PC-3 (cell line): ENCODE data around the gene PEPD. TPM values are rescaled to one million over a fixed set of nuclear protein-coding genes. Genes with fewer than 3 reads are reported as not detected.

Experiments
- ATAC-seq: fragments of 200-7000 bp; cut with Tn5 transposase; 2 replicates; pipeline ENCODE4 v1.9.1; 2020; ENCODE audit warnings: mild to moderate bottlenecking, moderate library complexity
- BruUV-seq: library from RNA; stranded (reverse); fragments of 400-500 nt; replicated peaks from 2 replicates; lab custom pipeline; 2021; lab: Mats Ljungman, UMichigan
- CTCF ChIA-PET: fragments of 300-600 bp; sonication (Branson Sonifier 250); formaldehyde crosslinking; loops from one replicate; lab custom pipeline; 2022; ENCODE audit warnings: antibody characterized with exemption; lab: Charles Lee
- POLR2A ChIA-PET: fragments of 300-600 bp; sonication (Branson Sonifier 250); formaldehyde crosslinking; loops from one replicate; lab custom pipeline; 2022; ENCODE audit warnings: antibody characterized with exemption; ENCODE audit not compliant: unreplicated experiment; lab: Charles Lee
- DNase-seq: peaks from one replicate; pipeline ENCODE4 v3.0.0-alpha.2; 2015
- H2AFZ ChIP-seq: fragments of 300-600 bp; sonication (generic); 2 replicates; pipeline ENCODE4 v1.6.0; 2016; ENCODE audit warnings: antibody characterized with exemption, low read length
- H3F3A ChIP-seq: fragments of 300-600 bp; sonication (generic); one replicate; pipeline ENCODE4 v1.6.0; 2017; ENCODE audit warnings: antibody characterized with exemption, low read length, control low read depth, mild to moderate bottlenecking; ENCODE audit not compliant: unreplicated experiment
- H3K27ac ChIP-seq: fragments of 300-600 bp; sonication (generic); 2 replicates; pipeline ENCODE4 v1.5.1; 2016; ENCODE audit warnings: mild to moderate bottlenecking, low read length
- H3K27me3 ChIP-seq: fragments of 300-600 bp; sonication (generic); 2 replicates; pipeline ENCODE4 v1.6.1; 2016; ENCODE audit warnings: low read length, mixed read lengths
- H3K36me3 ChIP-seq: fragments of 300-600 bp; sonication (generic); 2 replicates; pipeline ENCODE4 v1.6.1; 2016; ENCODE audit warnings: low read depth, mixed run types, low read length, mixed read lengths
- H3K4me1 ChIP-seq: fragments of 300-600 bp; sonication (generic); 2 replicates; pipeline ENCODE4 v1.5.1; 2016; ENCODE audit warnings: low read length; ENCODE audit not compliant: insufficient read depth
- H3K4me2 ChIP-seq: fragments of 300-600 bp; sonication (generic); 2 replicates; pipeline ENCODE4 v1.6.0; 2016; ENCODE audit warnings: low read length
- H3K4me3 ChIP-seq: fragments of 300-600 bp; sonication (generic); 2 replicates; pipeline ENCODE4 v1.5.1; 2016; ENCODE audit warnings: mild to moderate bottlenecking, low read length, mixed read lengths
- H3K79me2 ChIP-seq: fragments of 300-600 bp; sonication (generic); 2 replicates; pipeline ENCODE4 v1.6.1; 2017; ENCODE audit warnings: low read length, mixed read lengths
- H3K9ac ChIP-seq: fragments of 300-600 bp; sonication (generic); 2 replicates; pipeline ENCODE4 v1.6.0; 2016; ENCODE audit warnings: mild to moderate bottlenecking, low read length
- H3K9me2 ChIP-seq: fragments of 300-600 bp; sonication (generic); replicated peaks from 2 replicates; pipeline ENCODE4 v1.6.1; 2016; ENCODE audit warnings: mixed run types, low read length, mixed read lengths
- H3K9me3 ChIP-seq: fragments of 300-600 bp; sonication (generic); 2 replicates; pipeline ENCODE4 v1.6.1; 2016; ENCODE audit warnings: low read length, mixed read lengths
- H4K20me1 ChIP-seq: fragments of 300-600 bp; sonication (generic); 2 replicates; pipeline ENCODE4 v1.6.1; 2016; ENCODE audit warnings: low read length, mixed read lengths
- EZH2 ChIP-seq: fragments of 300-600 bp; sonication (generic); IDR thresholded peaks from one replicate; pipeline ENCODE4 v1.6.1; 2017; ENCODE audit warnings: antibody characterized with exemption, mild to moderate bottlenecking, low read length; ENCODE audit not compliant: unreplicated experiment
- EZH2phosphoT487 ChIP-seq: fragments of 300-600 bp; sonication (generic); IDR thresholded peaks from 2 replicates; pipeline ENCODE4 v1.6.1; 2018; ENCODE audit warnings: mild to moderate bottlenecking, antibody characterized with exemption, low read length, borderline replicate concordance
- intact Hi-C: fragments of 100-400 bp; cut with micrococcal nuclease; formaldehyde crosslinking; loops from 2 replicates; pipeline ENCODE4 v1.9.0; 2023
- total RNA-seq: library from RNA; depleted of rRNA; stranded (reverse); fragments of >200 nt; gene quantifications from 2 replicates; pipeline ENCODE4 v1.2.3, GENCODE V29; 2014
- TF ChIP-seq, protein P1 (sequence below): fragments of 300-600 bp; sonication (generic); conservative IDR thresholded peaks from 2 replicates; pipeline ENCODE4 v1.5.1; 2017; ENCODE audit warnings: antibody characterized with exemption, low read depth, mild to moderate bottlenecking, low read length

Gene PEPD
- total RNA-seq, 1 experiment from 2014 or later: 53.4 TPM

DNA sequence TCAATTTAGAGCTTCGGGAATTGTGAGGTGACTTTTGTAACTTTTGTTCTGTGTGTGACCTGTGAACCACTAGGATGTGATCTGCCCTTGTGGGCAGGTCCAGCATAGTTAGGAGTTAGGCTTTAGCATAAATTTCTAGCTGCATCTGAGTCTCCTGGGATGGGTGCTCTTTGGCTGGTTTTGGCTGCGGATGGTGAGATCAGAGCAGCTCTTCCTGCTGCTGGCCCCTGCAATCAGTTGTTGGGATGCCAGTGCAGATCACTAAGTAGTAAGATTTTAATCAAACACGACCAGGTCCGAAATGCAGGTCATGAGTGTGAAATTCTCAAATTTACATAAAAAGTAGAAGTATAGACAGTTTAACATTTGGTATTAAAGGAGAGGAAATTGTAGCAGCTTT lies 139.6 kb downstream of the PEPD start:
- intact Hi-C loops: no loop called here
- no peaks in the 10 kb centered on the region for H3F3A ChIP-seq
- TF ChIP-seq EZH2 (no peak), EZH2phosphoT487 (no peak)
- TF ChIP-seq, protein P1, sequence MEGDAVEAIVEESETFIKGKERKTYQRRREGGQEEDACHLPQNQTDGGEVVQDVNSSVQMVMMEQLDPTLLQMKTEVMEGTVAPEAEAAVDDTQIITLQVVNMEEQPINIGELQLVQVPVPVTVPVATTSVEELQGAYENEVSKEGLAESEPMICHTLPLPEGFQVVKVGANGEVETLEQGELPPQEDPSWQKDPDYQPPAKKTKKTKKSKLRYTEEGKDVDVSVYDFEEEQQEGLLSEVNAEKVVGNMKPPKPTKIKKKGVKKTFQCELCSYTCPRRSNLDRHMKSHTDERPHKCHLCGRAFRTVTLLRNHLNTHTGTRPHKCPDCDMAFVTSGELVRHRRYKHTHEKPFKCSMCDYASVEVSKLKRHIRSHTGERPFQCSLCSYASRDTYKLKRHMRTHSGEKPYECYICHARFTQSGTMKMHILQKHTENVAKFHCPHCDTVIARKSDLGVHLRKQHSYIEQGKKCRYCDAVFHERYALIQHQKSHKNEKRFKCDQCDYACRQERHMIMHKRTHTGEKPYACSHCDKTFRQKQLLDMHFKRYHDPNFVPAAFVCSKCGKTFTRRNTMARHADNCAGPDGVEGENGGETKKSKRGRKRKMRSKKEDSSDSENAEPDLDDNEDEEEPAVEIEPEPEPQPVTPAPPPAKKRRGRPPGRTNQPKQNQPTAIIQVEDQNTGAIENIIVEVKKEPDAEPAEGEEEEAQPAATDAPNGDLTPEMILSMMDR: no peak
- H3K9me2 ChIP-seq: no peaks in the 10 kb centered on the region
- no peak for DNase-seq
- CTCF ChIA-PET: no interaction called here
- no peak for ATAC-seq
- peaks cover 59% of the 10 kb centered on the region for H3K79me2 ChIP-seq
- H2AFZ ChIP-seq: no peak overlapping the region
- peaks cover 6% of the 10 kb centered on the region for H3K4me1 ChIP-seq
- no peak overlapping the region for H3K27ac ChIP-seq
- H3K4me3 ChIP-seq: no peak overlapping the region
- peaks cover 34% of the 10 kb centered on the region for H4K20me1 ChIP-seq
- H3K4me2 ChIP-seq: no peak overlapping the region
- no TSS peak for BruUV-seq
- H3K36me3 ChIP-seq: peaks cover 7% of the 10 kb centered on the region
- no peaks in the 10 kb centered on the region for H3K9me3 ChIP-seq
- H3K9ac ChIP-seq: no peak overlapping the region
- H3K27me3 ChIP-seq: no peaks in the 10 kb centered on the region
- POLR2A ChIA-PET: no interaction called here

DNA sequence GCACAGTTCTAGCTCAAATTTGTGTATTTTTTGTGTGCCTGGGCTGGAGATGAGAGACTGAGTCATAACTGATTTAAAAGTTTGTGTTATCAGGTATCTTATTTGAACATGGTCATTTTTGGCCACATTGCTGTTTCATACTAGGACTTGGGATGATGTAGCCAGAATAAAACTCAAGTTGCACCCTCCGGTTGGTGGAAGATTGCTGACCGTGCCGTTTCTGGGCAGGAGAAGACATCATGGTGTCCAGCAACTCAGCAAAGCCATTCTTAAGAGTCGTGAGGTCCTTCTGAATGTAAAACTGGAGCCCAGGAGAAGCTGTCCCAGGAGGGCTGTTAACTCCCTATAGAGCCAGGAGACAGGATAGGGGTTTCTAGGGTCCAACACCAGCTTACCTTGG lies 140.5 kb downstream of the PEPD start:
- no peak overlapping the region for H2AFZ ChIP-seq
- H3K27ac ChIP-seq: no peak overlapping the region
- H3K36me3 ChIP-seq: peaks cover 7% of the 10 kb centered on the region
- no peak for TF ChIP-seq EZH2
- TF ChIP-seq, protein P1: no peak
- no peak for TF ChIP-seq EZH2phosphoT487
- peaks cover 68% of the 10 kb centered on the region for H3K79me2 ChIP-seq
- no peak overlapping the region for H3K4me2 ChIP-seq
- ChIA-PET POLR2A (interaction anchor here (0.6 kb wide), 1 partner anchor 8 kb away, joined by 4 read pairs; no protein-coding TSS in a partner anchor), CTCF (no interaction called here)
- no peak overlapping the region for H3K4me3 ChIP-seq
- intact Hi-C loops: no loop called here
- H3F3A ChIP-seq: no peaks in the 10 kb centered on the region
- ATAC-seq (no peak), DNase-seq (no peak)
- H3K4me1 ChIP-seq: peaks cover 15% of the 10 kb centered on the region
- H3K27me3 ChIP-seq: no peaks in the 10 kb centered on the region
- H3K9ac ChIP-seq: no peak overlapping the region
- no peaks in the 10 kb centered on the region for H3K9me3 ChIP-seq
- no peaks in the 10 kb centered on the region for H3K9me2 ChIP-seq
- no TSS peak for BruUV-seq
- peaks cover 43% of the 10 kb centered on the region for H4K20me1 ChIP-seq

DNA sequence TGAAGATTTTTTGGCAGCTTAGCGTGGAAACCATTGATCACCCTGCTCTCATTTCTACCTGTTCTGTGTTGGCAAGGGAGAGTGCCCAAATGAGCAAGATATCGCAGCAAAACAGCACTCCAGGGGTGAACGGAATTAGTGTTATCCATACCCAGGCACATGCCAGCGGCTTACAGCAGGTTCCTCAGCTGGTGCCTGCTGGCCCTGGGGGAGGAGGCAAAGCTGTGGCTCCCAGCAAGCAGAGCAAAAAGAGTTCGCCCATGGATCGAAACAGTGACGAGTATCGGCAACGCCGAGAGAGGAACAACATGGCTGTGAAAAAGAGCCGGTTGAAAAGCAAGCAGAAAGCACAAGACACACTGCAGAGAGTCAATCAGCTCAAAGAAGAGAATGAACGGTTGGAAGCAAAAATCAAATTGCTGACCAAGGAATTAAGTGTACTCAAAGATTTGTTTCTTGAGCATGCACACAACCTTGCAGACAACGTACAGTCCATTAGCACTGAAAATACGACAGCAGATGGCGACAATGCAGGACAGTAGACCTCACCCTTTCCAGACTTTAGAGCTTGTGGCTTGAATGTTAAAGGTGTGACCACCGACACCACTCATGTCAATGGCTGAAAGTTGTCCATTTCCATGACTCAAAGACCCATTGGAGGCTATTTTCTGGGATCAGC lies 142.3 kb downstream of the PEPD start:
- CTCF ChIA-PET: no interaction called here
- Histone ChIP-seq H3K4me3 (no peak overlapping the region), H3K9me3 (no peaks in the 10 kb centered on the region), H3K27me3 (no peaks in the 10 kb centered on the region), H3K4me1 (peaks cover 30% of the 10 kb centered on the region), H3K4me2 (no peak overlapping the region), H3K79me2 (peaks cover 86% of the 10 kb centered on the region), H3K9ac (no peak overlapping the region), H4K20me1 (peaks cover 61% of the 10 kb centered on the region), H3K27ac (no peak overlapping the region), H3K9me2 (no peaks in the 10 kb centered on the region), H3F3A (no peaks in the 10 kb centered on the region), H2AFZ (no peak overlapping the region), H3K36me3 (peaks cover 7% of the 10 kb centered on the region)
- intact Hi-C loops: loop anchor here (5.0 kb wide), 1 partner anchor 77 kb away; the partner anchor contains the start of gene CEBPA
- BruUV-seq: no TSS peak
- DNase-seq: no peak
- no peak for ATAC-seq
- POLR2A ChIA-PET: no interaction called here
- TF ChIP-seq, protein P1: no peak
- no peak for TF ChIP-seq EZH2
- TF ChIP-seq EZH2phosphoT487: no peak
